Body of pancreas (tissue), 4 donors: ENCODE measurements around the gene TMTC2.

Experiments used
- CTCF ChIP-seq, 7 experiments: fragments of 450-650 bp in 4 of 7; fragments of 200-600 bp in 3 of 7; sonication (generic) in 3 of 7; IDR thresholded peaks; one replicate each; pipeline ENCODE4 v1.5.1; 2016 to 2019; ENCODE audit warnings: antibody characterized with exemption in 7 of 7
- POLR2A ChIP-seq, 3 donors: fragments of 450-650 bp; IDR thresholded peaks; one replicate each; pipeline ENCODE4 v1.6.1; 2016; ENCODE audit warnings: antibody characterized with exemption in 3 of 3, mild to moderate bottlenecking in 2 of 3

- TF ChIP-seq CTCF (IDR thresholded peaks at IDR 0.05) (no peak), POLR2A (IDR thresholded peaks at IDR 0.05) (no peak)
Measured at GRCh38 chr12:83153177-83153576, 466.5 kb downstream of the TMTC2 start.
